Epithelial cell of proximal tubule (primary cell): ENCODE results near the gene ACP1. TPM values are rescaled to one million over a fixed set of nuclear protein-coding genes. Genes with fewer than 3 reads are reported as not detected.
A peak's percentile ranks its signal among the peaks of the same experiment; 100 is the strongest.

ENCODE experiments used
- DNase-seq: peaks from one replicate; pipeline ENCODE4 v3.0.0-alpha.2; 2011; ENCODE audit warnings: low read depth
- H3K4me3 ChIP-seq: 2 replicates; pipeline ENCODE4 v1.5.1; 2011; ENCODE audit warnings: low read depth, mild to moderate bottlenecking, low read length
- CTCF ChIP-seq: conservative IDR thresholded peaks from 2 replicates; pipeline ENCODE4 v1.5.1; 2012; ENCODE audit warnings: low read depth, mild to moderate bottlenecking, low read length
- total RNA-seq: library from RNA; depleted of rRNA; stranded (reverse); fragments of >200 nt; gene quantifications from 2 replicates; pipeline ENCODE4 v1.2.3, GENCODE V29; 2015

ACP1 gene
- total RNA-seq, 1 donor from 2014 or later, result 111 TPM

- DNase-seq, result no peak
- no peak for TF ChIP-seq CTCF
- no peak overlapping the region for H3K4me3 ChIP-seq
Measured at GRCh38 chr2:279956-280649, 15.4 kb downstream of the ACP1 start.

DNA sequence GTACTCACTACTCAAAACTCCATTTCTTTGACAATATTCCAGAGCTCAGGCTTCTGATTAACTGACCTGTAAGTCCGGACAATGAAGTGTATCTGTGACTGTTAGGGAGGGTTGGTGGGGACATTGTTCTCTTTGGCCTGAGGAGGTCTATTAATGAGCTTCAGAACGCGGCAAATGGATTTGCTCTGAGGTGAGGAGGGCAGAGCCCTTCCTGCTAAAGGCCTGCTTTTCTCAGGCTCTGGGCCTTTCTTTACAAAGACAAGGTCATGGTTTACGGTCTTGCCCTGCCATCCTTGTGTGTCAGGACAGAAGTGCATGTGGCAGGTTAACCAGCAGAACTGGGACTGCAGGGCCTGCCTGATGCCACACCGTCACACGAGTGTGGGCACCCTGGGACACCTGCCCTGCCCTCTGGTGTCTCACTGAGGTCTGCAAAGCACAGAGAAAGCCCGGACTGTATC, 15.9 kb downstream of the ACP1 start:
- DNase-seq, result peak; percentile 45
- H3K4me3 ChIP-seq, result no peak overlapping the region

GRCh38 chr2:281381-281780, 16.6 kb downstream of the ACP1 start:
- no peak overlapping the region for H3K4me3 ChIP-seq
- DNase-seq, result no peak
- TF ChIP-seq CTCF, result no peak

More for the DNA sequence above, 15.9 kb downstream of the ACP1 start:
- TF ChIP-seq CTCF, result peak; percentile 2

DNA sequence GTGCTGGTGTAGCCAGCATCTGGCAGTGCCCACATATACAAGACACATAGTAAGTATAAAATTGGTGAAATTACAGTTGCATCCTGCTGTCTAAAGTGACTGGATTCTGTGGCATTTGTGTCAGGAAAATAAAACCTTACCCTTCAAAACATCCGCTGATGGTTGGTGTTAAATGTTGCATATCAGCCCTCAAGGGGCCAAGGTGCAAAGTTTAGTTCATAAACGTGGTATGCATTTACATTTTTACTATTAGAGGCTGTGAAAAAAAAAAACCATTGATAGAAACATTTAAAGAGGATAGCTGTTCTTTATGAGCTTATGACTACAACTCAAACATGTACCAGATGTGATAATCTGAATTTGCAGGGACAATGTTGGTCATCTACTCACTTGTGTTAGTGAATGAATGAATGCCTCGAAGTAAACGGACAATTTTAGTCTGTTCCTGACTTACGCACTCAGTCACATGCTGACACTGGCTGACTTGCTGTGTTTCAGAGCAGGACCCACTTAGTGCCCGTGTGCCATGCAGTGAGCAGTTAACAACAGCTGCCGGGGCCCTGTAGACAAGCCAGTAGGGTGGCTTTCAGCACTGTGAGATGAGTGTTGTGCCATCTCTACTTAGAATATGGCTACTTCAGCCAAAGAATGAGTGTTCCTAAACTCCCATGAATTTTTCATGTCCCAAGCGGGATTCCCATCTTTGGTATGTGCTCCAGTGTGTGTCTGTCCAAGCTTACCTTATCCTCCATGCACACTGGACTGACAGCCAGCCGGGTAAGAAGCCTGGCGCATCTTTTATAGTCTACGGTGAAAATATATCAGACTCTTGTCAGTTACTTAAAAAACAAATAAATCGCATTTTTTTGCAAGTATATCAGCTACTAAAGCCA, 17.9 kb downstream of the ACP1 start:
- TF ChIP-seq CTCF, result no peak
- DNase-seq, result no peak
- no peak overlapping the region for H3K4me3 ChIP-seq

- no peak overlapping the region for H3K4me3 ChIP-seq
- DNase-seq, result no peak
Measured at GRCh38 chr2:283996-284794, 19.4 kb downstream of the ACP1 start.

More at GRCh38 chr2:283996-284794, 19.4 kb downstream of the ACP1 start:
- TF ChIP-seq CTCF, result no peak
